Measurements from ENCODE around the gene THSD8.

THSD8 gene

DNA sequence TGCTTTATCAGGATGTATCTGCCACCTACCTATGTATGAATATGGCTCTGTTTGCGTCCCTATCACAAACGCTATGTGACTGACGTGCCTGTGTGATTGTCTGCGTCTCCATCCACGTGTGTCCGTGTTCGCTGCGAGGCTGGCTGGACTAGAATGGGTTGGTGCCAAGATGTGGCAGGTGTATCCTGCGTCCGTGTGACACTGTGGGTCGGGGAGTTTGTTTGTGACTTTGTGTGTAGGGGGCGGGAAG is 19.8 kb upstream of the THSD8 start:
- DNase-seq: no peak

DNA sequence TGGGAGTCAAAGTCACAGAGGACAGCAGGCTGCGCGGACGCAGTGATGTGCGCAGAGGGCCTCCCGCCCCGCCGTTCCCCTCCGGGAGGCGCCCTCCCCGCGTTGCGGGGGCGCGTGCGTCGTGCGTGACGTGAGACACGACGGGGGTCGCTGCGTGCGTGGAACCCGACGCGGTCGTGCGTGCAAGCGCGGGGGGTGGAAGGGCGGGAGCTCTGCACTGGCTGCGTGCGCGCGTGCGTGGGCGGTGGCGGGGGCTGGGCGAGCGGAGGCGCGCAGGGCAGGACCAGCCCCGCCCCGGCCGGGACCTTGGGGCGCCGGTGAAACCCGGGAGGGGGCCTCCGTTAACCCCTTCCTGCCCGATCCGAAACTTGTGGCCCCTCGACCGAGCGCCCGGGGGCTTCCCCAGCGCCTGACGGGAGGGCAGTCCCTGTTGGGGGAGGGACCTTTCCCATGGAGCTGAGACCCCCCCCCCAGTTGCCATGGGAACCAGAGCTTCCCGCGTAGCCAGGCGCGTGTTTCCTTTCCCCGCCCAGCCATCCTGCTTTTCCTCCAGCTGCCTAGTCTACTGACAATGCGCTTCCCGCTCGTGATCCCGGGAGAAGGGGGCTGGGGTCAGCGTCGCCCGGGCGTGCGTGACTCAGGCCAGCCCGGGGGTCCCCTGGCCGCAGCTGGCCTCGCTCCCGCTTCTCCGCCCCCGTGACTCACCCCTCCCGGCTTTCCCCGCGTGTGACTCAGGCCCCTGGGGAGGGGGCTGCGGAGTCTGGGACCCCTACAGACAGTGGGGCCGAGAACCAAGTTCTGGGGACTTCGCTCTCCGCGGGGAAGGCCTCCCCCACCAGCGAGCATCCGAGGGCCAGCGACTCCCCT is 19.2 kb upstream of the THSD8 start:
- DNase-seq: peak in 1 of 2 experiments; percentile 47

DNA sequence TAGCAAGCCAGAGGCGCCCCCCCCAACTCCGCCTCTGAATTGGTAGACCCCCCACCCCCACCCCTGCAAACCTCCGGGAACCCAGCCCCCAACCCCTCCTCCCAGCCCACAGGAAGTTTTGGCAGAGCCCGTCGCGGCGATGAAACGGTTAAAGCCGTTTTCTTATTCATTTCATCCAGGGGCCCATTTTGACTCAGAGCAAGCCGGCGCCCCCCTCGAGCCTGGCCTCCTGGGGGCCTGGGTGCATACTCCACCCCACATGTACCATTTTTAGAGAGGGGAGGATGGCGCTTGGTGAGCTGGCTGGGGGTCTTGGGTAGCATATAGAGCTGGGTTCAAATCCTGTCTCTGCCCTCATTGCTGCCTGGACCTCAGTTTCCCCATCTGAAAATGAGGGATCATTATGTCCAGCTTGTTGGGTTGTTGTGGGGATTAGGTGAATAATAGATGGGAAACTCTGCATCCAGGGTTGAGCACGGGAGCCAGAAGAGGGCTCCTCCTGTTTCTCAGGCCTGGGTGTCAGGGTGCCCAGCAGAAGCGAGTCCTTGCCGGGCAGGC is 18.5 kb upstream of the THSD8 start:
- no peak for DNase-seq

DNA sequence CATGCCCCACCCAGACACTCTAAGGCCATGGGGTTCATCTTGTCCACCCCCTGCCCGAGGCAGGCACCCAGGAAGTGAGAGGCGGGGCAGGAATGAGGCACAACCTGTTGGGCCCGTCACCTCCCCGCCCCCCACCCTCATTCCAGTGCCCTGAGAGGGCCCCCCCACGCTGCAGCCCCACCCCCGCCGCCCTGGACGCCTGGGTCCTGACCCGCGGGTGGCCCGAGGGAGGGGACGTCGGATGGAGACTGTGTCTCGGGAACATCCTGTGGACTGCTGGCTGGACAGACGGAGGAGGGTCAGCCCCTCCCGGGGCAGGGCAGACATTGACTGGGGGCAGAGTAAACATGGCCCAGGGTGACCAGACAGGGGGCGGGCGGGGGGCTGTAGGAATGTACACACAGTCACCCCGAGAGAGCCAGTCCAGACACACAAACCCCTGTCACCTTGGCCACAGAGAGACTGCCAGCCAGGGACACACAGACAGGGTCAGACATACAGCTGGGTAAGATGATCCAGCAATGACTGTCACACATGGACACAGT is 17.9 kb upstream of the THSD8 start:
- no peak for DNase-seq

DNA sequence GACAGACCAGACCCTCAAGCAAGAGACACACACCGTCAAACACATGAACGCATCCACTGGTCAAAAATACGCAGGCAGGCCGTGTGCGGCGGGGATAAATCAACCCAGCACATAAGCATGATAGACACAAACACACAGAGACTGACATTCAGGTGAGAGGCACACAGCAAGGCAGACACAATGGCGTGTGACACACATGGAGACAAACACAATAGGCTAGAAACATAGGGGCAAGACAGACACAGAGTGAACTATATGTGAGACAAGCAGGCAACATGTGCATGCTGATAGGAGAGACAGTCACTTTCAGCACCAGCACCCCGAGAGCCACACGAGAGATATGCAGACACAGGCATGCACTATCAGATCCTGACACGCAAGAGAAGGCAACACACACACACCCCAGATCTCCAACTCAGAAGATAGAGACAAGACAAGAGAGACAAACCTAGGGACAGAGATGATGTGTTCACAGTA is 17.4 kb upstream of the THSD8 start:
- DNase-seq: no peak

DNA sequence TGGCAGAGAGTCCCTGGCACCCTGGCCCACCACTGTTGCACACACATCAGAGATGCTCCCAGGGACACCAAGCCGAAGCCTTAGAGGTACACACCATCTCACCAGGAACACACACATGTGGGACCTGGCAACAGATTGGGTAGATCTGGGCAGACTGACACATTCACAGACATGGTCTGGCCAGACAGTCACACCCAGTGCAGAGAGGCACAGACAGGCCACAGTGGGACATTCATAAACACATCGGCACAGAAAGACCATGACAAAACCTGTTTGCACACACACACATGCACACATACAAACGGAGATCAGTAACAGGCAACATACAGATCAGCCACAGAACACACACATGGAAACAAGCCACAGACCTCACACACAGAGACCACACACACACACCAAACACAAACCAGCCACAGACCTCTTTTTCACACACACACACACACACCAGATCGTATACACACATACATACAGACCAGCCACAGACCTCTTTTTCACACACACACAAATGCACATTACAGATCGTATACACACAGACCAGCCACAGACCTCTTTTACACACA is 16.9 kb upstream of the THSD8 start:
- no peak for DNase-seq

DNA sequence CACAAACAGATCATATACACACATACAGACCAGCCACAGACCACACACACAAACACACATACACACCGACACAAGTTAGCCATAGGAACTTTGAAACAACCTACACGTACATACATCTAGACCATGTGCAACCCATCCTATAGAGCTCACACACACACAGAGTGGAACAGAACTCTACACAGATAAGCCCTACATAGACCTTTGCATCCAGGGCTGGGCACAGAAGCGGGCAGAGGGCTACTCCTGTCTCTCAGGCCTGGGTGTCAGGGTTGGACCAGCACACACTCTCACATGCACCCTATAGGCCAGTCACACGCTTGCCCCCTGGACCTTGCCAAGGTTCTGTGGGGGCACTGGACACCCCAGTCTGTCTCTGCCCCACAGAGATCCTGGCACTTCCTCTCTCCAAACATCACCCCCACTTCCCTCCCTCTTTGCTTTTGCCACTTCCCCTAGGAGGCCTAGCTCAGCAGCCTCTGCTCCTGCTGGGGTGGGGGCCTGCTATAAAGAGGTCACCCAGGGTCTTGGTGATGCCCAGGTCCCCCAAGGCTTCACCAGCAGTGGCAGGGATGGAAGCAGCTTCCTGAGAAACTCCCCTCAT is 16.3 kb upstream of the THSD8 start:
- no peak for DNase-seq

DNA sequence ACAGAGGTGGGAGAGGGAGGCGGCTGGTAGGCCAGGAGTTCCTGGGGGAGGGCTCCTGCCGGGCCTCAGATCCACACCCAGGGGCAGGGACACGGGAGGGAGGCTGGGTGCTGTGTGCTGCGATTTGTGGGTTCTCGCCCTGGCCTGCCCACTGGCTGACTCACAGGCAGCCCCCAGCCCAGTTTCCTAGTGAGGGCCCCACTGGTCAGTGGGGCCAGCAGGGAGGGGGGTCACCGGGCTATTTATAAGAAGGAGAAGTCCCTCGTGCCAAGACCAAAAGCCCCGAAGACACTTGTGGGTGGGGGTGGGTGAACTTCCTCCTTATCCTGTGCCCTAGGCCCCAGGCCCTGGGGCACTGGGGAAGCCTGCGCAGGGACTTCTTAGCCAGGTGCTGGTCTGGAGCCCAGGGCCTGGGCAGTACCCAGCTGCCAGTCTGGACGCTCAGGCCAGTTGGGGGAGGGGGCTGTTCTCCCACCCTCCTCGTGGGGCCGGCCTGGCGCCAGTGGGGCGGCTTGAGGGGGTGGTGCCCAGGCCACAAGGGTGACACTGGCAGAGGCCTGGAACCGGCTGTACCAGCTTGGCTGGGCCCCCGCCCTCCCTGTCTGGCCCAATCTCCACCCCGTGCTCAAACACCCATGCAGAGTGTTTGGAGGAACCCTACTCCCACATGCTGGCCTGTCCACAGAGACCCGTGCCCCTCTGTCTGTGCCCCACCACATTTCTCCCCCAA is 15.6 kb upstream of the THSD8 start:
- DNase-seq: no peak

DNA sequence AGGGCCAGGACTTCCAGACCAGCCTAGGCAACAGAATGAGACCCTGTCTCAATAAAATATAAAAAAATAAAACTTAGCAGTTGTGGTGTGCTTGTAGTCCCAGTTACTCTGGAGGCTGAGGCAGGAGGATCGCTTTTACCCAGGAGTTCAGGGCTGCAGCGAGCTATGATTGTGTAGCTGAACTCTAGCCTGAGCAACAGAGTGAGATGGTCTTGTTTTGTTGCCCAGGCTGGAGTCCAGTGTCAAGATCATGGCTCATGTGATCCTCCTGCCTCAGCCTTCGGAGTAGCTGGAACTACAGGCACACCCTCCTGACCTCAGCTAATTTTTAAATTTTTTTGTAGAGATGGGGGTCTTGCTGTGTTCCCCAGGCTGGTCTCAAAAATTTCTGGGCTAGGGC is 14.9 kb upstream of the THSD8 start:
- no peak for DNase-seq

DNA sequence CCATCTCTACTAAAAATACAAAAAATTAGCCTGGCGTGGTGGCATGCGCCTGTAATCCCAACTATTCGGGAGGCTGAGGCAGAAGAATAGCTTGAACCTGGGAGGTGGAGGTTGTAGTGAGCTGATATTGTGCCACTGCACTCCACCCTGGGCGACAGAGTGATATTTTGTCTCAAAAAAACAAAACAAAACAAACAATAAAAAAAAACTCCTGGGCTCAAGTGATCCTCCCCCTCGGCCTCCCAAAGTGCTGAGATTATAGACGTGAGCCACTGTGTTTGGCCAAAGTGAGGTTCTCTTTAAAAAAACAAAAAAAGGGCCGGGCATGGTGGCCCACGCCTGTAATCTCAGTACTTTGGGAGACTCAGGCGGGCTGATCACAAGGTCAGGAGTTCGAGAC is 14.4 kb upstream of the THSD8 start:
- no peak for DNase-seq

DNA sequence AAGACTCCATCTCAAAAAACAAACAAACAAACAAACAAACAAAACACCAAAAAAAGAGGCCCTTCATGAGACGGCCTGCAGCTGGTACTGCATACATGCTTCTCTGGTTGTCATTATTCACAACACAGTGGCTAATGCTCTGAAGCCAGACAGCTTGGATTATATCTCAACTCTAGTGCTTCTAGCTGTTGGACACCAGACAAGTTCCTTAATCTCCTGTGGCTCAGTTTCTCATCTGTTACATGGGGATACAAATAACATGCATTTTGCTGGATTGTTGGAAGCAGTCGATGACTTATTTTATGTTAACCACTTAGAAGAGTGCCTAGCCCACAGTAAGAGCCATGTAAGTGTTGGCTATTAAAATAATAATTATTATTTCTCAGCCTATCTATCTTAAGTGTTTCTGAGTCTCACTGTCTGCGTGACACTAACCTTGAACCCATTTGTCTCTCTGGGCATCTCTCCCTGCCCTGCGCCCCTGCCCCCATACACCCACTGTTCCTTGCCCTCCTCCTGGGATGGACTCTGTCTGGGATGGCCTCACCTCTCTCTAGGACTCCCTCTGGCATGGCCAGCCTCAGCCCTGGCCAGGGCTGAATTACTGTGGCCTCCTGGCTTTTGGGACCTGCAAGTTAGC is 13.7 kb upstream of the THSD8 start:
- DNase-seq: no peak

DNA sequence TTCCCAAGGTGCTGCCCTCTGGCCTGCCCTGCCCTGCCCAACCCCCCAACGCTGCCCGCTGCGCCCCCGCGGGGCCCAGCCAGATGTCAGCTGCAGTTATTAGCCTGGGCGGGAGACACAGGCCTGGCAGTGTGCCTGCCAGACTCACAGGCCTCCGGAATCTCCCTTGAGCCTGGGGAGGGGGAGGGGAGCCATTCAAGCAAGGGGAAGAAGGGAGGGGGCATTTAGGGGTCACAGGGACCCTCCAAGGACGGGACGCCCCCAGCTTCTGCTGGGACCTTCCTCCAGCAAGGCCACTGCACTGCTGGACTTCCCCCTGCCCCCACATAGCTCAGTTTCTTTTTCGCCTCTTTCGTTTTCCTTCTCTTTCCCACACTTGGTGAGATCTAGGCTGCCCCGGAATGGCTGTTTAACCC is 13.2 kb upstream of the THSD8 start:
- peak in 1 of 2 experiments; percentile 80 for DNase-seq

DNA sequence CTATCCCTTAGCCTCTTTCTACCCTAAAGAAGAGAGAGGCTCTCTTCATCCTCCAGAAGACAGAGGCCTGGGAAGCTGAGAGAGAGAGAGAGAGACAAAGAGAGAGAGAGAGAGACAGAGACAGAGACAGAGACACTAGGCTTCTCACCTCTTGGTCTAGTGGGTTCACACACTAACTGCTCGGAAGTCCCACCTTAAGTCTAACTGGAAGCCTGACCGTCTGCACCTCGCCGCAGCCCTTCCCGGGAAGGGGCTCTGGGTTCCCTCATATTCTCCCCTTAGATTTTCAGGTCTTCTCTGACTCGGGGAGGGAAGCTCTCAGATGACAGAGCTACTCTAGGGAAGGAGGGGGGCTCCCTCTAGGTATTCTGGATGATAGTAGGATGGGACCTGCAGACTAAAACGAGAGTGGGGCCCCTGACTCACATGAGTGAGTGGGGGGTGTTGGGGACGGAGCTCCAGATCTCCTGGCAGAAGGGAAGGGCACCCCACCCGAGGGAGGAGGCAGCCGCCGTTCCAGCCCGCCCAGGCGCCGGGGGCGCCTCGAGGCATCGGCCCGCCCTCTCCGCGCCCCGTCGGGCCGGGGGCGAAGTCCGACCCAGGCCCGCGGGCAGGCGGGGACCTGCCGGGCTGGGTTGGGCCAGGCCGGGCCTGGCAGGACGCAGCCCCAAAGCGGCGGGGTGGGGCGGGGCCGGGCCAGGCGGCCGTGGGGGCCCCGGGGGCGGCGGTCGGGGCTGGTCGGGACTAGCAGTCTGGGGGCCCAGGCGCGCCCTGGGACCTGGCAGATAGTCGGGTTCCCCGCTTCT is 12.6 kb upstream of the THSD8 start:
- no peak for DNase-seq

DNA sequence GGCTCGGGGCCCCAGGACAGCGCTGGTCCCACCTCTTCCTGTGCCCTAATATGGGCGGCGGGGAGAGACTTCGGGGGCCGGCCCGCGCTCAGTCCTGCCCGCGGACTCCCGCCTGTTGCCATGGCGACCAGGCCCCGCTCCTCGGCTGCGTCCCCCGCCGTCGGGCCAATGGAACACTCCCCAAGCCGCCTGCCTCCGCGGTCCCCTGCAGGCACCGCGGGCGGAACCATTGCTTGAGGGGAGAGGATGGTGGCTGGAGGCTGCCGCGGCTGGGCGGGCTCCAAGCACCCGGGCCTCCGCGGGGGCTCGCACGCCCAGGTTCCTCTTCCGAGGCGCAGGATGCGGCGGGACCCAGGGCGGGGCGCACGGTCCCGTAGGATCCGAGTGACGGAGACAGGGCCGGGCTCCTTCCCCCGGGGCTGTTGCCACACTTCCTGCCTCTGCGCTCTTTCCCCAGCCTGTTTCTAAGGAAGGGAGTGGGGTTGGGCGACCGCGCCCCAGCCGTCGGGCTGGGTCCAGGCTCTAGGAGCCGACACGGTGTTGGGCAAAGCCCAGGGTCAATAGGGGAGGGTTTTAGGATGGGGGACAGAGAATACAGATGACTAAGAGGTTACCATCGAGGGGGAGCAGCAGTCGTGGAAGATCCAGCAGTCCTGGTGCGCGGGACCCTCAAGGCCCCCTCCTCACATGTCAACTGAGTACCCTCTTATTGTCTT is 11.8 kb upstream of the THSD8 start:
- DNase-seq: no peak

DNA sequence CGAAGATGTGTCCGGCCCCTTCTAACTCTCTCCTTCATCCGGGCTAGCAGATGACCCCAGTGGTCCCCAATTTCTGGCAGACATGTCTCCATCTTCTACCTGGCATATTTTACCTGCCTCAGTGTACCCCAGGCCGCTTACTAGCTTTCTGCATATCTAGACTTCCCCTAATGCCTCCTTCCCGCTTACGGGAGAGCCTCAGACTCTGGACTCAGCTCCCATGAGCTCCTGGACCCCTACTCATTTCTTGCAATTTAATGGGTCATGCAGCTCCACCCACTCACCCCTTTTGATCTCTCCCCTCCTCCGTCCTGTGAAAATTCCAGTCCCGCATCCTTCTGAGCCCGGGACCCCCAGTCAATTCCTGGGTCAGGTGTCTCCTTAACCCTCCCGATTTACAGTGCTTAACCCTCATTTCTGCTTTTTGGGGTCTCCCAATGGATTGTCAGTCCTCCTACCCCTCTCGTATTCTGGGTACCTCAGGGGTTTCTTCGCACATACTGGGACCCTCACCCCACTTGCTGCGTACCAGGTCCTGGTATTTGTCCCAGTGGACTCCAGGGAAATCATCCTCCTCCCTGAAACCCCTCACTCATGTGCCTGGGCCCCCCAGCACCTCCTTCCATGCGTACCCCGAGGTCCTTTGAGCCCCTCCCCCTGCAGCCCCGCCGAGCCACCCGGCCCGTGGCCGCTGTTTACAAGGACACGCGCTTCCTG is 11.1 kb upstream of the THSD8 start:
- no peak for DNase-seq

DNA sequence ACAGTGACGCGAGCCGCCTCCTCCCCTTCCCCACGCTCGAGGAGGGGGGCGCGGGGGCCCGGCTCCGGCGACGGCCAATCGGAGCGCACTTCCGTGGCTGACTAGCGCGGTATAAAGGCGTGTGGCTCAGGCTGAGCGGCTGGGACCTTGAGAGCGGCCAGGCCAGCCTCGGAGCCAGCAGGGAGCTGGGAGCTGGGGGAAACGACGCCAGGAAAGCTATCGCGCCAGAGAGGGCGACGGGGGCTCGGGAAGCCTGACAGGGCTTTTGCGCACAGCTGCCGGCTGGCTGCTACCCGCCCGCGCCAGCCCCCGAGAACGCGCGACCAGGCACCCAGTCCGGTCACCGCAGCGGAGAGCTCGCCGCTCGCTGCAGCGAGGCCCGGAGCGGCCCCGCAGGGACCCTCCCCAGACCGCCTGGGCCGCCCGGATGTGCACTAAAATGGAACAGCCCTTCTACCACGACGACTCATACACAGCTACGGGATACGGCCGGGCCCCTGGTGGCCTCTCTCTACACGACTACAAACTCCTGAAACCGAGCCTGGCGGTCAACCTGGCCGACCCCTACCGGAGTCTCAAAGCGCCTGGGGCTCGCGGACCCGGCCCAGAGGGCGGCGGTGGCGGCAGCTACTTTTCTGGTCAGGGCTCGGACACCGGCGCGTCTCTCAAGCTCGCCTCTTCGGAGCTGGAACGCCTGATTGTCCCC is 10.4 kb upstream of the THSD8 start, which contains the start of gene JUNB:
JUNB (plus strand) TSS at position 142 of the 706 bp plus-strand sequence; CDS start at position 428, 286 bp downstream.
- DNase-seq: peak; percentile 97 to 99

DNA sequence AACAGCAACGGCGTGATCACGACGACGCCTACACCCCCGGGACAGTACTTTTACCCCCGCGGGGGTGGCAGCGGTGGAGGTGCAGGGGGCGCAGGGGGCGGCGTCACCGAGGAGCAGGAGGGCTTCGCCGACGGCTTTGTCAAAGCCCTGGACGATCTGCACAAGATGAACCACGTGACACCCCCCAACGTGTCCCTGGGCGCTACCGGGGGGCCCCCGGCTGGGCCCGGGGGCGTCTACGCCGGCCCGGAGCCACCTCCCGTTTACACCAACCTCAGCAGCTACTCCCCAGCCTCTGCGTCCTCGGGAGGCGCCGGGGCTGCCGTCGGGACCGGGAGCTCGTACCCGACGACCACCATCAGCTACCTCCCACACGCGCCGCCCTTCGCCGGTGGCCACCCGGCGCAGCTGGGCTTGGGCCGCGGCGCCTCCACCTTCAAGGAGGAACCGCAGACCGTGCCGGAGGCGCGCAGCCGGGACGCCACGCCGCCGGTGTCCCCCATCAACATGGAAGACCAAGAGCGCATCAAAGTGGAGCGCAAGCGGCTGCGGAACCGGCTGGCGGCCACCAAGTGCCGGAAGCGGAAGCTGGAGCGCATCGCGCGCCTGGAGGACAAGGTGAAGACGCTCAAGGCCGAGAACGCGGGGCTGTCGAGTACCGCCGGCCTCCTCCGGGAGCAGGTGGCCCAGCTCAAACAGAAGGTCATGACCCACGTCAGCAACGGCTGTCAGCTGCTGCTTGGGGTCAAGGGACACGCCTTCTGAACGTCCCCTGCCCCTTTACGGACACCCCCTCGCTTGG is 9.6 kb upstream of the THSD8 start:
- peak in 1 of 2 experiments; percentile 85 for DNase-seq

DNA sequence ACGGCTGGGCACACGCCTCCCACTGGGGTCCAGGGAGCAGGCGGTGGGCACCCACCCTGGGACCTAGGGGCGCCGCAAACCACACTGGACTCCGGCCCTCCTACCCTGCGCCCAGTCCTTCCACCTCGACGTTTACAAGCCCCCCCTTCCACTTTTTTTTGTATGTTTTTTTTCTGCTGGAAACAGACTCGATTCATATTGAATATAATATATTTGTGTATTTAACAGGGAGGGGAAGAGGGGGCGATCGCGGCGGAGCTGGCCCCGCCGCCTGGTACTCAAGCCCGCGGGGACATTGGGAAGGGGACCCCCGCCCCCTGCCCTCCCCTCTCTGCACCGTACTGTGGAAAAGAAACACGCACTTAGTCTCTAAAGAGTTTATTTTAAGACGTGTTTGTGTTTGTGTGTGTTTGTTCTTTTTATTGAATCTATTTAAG is 9.0 kb upstream of the THSD8 start:
- DNase-seq: no peak

Data from NCI-H446 (cell line).